Fibroblast of the conjunctiva (primary cell): ENCODE results near the gene NHERF1.

Source experiments
- DNase-seq: peaks from one replicate; pipeline ENCODE4 v3.0.0-alpha.2; 2010; ENCODE audit warnings: low read depth

NHERF1 gene

DNA sequence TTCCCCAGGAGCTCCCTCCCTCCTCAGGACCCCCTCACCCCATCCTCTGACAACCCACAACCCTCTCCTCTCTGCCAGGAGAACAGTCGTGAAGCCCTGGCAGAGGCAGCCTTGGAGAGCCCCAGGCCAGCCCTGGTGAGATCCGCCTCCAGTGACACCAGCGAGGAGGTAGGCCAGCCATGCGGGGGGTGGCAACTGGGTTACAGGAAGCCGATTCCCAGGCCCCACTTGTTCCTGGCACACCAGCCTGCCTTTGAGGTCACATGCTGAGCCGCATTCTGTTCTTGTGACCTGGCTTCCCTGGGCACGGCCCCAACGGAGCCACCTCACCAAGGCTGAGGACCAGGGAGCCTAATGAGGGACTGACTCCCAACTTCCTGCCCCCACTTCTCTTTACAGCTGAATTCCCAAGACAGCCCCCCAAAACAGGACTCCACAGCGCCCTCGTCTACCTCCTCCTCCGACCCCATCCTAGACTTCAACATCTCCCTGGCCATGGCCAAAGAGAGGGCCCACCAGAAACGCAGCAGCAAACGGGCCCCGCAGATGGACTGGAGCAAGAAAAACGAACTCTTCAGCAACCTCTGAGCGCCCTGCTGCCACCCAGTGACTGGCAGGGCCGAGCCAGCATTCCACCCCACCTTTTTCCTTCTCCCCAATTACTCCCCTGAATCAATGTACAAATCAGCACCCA lies 19.8 kb downstream of the NHERF1 start:
- DNase-seq: peak; percentile 23

DNA sequence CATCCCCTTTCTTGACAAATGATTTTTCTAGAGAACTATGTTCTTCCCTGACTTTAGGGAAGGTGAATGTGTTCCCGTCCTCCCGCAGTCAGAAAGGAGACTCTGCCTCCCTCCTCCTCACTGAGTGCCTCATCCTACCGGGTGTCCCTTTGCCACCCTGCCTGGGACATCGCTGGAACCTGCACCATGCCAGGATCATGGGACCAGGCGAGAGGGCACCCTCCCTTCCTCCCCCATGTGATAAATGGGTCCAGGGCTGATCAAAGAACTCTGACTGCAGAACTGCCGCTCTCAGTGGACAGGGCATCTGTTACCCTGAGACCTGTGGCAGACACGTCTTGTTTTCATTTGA lies 20.3 kb downstream of the NHERF1 start:
- DNase-seq: no peak

DNA sequence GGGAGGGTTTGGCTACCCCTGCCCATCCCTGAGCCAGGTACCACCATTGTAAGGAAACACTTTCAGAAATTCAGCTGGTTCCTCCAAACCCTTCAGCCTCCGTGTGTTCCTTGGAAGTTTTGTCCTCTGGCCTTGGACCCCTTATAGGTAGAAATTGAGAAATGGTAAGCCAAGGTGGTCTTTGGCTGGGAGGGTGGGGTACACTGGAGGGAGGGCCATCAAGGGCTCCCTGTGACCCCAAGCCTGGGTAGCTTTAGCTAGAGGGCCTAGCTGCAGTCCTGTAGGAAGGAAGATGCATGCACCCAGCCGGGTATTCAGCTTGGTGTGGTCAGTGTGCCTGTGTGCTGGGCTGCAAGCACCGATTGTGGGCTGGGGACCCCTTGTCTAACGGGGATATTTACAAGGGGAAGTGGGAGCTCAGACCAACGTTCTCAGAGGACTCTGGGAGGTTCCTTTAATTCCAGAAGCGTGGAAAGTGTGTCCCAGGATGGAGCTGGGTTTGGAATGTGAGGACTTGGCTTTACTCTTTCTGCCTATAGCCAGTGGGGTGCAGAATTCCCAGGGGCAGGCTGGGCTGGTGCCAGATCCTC lies 20.9 kb downstream of the NHERF1 start:
- DNase-seq: no peak

DNA sequence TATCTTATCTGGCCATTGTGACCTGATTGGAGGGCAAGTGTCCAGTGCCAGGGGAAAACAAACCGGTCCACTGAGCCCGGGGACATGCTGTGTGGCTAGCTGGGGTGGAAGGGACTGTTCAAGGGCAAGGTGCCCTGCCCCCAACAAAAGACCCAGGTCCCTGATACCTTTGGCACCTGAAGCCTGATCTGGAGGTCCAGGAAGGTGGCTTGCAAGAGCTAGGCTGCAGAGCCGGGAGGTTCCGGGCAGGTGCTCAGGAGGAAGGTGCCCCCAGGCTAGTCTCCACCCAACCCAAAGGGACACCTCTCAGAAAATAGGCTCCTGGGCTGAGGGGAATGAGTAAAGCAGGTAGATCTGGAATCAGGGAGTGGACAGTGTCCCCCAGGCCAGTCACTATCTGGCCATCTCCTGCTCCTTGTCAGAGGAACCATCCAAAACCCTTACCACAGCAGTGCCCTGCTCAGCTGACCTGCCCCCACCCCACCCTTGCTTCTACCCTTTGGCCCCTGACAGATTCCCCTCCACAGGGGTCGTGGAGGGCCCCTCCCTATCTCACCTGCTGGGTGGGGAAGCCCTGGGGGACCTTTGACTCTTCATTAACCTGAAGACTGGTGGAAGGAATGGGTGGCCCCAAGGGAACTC lies 21.5 kb downstream of the NHERF1 start:
- no peak for DNase-seq

DNA sequence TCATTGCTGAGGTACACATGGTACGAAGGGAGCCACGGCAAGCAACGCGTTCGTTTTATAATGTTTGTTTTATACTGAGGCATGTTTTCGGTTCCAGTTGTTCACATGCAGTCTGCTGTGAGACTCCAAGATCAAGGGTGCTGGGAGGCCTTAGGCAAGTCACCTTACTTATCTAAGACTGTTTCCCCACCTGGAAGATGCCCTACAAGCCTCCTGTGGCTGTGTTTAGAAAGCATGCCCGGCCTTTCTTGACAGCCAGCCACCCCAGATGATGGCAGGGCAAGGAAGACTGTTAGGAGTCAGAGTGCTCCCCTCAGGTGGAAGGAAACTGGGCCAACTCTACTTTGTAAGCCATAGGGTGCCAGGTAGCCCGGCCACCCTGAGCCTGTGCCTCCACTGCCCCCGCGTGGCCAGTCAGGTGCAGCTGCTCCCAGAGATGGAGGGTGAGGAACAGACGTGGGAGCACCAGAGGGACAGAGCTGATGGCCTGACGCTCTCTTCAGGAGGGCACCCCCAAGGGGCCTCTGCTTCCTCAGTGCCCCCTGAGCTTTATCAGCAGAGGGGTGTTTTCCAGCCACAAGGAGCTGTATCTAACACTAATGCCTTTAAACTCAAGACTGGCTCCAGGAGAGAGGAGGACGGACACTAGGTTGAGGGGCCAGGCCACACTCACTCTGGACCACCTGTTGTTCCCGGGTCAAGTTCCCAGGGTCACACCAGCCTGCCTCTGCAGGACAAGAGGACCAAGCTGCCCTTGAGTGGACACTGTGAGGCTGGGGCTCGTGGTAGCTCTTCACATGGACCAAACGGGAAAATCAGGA lies 22.3 kb downstream of the NHERF1 start:
- peak; percentile 18 for DNase-seq

DNA sequence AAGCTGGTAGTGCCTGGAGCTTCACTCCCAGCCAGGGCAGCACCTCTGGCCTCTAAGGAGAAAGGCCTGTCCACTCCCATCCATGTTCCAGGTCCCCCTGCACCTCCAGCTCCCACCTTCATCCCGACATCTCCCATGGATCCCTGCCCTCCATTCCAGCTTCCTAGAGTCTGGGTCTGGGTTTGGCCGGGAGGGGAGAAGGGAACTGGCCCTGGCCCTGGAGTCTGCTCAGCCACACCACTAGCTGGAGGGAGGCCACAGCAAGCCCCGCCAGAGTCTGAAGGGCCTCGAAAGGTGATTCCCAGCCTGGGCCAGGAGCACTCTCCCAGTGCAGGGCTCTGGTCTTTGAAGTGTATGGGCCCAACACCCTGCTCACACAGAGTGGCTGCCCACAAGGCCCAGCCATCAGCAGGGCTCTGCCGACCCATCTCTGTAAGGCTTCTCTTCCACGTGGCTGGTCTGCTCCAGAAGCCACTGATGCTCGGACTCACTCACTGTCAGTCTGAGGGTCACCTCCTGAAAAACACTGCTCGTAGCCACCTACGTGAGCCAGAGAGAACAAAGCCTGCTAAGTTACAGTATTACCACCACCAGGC lies 23.0 kb downstream of the NHERF1 start:
- no peak for DNase-seq

DNA sequence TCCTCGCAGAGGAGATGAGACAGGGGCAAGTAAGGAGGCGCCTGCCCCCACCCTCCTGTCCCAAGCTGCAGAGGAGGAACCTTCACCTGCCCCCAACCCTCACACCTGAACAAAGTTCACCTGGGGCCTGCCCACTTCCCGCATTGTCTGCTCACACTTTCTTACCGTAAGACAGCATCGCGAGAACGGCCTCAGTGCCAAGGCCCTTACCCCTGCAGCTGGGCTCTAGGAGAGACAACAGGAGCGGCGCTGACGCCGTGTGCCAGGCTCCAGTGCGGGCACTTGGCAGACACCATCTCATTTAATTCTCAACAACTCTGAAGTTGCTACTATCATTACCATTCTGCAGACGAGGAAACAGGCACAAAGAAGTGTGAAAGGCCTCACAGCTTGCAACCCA lies 23.6 kb downstream of the NHERF1 start:
- no peak for DNase-seq

DNA sequence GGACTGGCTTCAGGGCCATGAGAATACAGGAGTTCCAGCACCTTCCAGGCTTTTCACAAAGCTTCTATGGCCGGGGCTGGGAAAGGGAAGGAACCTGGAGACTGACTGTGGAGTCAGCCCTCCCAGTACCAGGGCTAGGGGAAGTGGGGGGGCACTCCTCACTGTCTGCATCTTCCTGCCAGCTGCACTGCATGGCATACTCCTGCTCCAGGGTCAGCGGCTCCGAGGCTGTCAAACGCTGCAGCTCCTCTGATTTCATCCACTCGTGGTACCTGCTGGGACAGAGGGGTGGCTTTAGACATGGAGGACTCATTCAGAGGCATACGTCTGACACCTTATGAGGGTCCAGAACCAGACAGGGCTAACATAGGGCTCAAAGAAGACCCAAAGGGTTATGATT lies 25.0 kb downstream of the NHERF1 start:
- DNase-seq: no peak

DNA sequence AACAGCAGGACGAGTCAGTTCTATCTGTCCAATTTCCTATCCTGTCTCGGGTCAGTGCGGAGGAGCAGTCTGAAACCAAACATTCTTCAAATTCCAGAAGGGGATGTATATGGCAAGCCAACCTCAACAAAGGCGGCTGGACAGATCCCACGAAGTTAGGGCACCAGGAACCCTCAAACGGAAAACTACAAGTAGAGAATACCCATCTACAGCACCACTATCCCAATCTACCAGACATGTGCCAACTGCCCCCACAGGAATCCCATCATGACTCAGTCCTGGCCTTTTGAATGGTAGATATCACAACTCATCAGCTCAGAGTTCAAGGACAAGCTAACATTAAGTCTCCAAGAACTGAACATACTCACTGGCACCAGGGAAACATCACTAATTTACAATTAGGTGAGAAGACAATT lies 25.5 kb downstream of the NHERF1 start:
- DNase-seq: no peak

DNA sequence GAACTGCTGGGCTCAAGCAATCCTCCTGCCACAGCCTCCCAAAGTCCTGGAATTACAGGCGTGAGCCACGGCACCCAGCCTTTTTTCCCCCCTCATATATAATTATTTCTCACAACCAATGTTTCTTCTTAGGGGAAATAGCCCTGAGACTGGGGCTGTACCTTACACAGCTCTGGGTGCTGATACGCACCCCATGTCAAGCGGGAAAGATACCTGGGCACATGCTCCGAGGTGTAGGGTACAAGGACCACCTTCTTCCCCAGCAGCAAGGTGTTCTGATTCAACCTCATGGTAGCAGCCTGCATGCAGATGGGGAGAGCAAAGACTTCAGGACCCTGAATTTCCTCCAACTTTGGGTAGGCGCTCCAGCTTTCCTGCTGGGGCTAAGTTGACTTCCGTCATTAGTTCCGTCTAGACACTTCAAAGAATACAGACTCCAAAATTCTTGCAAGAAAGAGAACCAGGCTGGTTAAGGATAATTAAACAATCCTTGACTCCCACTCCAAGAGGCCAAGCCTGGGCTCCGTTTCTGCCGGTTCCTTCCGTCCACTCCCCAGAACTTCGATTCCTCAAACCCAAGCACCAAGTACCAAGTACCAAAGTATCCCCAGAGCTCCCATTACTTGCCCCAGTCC lies 27.1 kb downstream of the NHERF1 start:
- DNase-seq: no peak

DNA sequence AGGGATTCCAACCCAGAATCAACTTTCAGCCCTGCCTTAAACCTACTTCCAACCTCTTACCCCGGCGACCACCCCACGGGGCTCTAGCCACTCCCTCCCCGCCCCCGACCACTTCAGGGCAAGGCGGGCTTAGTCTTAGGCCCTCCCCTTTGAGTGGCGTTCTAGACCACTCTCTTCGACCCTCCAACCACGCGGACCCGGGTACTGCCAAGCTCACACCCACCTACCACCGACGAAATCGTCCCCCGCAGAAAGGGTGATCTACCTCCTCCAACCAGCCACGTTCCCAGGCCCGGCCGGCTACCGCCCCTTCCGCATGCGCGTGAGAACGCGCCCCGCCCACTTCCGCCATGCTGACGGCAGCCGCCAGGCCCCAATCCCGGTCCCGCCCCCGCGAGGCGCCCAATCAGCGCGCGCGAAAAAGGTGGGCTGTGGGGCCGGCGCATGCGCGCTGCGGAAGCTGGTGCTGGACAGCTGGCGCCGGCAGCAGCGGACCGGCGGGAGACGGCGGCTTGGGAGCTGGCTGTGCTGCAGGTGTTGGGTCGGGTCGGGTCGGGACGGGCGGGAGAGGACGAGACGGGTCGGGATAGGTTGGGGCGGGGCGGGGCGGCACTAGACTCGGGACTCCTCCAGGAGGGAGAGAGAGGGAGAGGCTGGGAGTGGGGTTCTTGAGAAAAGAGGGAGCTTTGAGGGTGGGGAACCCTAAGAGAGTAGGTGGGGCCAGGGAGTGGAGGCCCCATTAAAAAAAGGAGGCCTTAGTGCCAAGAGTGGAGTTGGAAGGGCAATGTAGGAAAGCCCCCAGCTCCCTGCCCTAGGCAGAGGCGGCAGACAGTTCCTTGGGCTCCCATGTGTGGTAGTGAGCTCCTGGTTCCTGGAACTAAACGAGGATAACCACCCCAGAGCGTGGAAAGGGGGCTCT lies 27.9 kb downstream of the NHERF1 start, which contains the start of gene NAT9:
TSS of gene NAT9 (minus strand) at position 302 of the 919 bp plus-strand sequence. CDS start 647 bp downstream, outside the sequence.
- DNase-seq: peak; percentile 87

DNA sequence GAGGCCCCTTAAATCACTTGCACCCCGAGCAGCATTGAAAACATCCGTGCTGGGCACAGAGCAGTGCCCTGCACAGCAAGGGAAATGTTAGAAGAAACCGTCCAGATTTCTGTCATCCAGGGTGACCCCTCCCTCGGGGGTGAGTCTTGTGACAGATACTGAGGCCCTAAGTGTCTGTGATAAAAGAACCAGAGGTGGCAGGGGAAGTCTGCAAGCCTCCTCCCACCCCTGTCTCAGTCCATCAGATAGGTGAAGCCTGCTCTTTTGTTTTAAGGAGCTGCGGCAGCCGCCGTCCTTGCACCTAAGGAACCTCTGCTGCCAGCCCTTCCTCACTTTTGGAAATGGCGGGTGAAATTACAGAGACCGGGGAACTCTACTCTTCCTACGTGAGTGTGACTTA lies 28.6 kb downstream of the NHERF1 start:
- no peak for DNase-seq

DNA sequence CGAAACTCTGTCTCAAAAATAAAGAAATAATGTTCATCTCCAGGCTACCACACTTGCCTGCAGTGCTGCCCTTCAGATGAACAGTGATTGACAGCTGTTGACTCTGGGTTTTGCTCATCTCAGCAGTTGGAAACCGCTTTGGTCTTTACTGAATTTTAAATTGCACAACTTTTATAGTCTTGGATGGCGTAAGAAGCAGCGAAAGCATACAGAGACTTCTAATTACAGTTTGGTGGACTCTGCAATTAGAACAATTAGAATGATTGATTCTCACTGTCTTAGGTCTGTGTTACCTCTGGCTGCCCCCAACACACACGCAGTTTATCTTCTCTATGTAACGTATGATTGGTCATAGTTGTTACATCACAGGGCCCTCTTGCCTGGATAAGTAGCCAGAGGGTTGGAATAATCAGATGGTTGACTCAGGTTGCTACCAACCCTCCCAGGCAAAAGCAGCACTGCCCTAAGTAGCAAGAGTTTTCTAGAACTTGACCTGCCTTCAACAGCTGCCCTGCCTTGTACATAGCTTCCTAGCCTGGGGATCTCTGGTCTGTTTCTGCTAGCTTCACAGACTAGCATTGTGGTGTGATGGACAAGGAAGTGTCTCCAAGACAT lies 29.6 kb downstream of the NHERF1 start:
- no peak for DNase-seq

DNA sequence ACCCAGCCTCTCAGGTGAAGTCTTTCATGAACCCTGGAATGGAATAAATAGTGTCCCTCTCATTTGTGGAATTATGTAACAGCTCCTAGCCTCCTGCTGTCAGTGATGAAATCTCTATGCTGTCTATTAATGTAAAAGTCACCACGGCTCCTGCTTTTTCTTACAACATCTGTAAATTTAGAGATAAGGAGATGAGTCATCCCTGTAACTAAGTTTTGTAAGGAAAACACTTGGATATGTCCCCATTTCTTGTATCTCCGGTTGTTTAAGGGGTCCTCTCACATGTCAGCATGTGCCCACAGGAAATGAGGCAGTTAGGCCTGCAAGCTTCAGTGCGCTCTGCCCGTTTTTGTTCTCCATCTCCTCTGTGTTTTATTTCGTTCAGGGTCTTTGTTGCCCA lies 30.5 kb downstream of the NHERF1 start:
- DNase-seq: no peak

DNA sequence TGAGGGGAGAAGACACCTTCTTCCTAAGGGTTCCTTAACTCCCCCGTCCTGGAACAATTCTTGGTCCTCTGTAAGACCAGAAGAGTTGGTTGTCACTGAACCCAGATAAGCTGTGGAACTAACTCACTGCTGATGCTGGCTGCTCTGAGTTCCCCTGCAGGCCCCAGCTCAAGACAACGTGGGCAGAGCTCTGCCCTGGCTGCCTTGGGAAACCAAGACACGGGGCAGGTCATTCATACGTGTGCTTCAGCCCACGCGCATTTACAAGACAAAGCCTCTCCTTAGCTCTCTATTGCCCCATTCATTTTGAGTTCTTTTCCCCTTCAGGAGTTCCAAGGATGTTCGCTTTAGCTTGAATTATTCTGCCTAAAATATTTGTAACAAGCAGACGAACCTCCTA lies 31.1 kb downstream of the NHERF1 start:
- no peak for DNase-seq

DNA sequence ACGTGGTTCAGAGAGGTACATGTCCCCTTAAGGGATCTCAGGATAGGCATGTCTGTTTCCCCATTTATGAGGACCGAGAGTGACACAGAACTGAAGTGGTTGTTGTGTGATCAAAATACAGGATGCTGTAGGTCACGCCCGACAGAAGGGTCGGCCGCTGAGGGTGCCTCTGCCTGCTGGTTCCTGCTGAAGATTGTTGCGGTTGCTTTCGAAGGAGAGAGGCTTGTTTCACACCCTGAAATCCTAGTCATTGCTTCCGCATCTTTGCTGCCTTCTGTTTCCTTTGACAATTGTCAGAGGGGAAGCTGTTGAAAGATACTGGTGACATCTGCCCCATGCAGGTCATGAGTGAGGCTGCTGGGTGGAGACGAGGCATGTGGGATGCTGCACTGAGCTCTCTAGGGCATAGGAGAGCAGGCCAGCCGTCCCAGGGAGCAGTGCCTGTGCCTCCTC lies 31.5 kb downstream of the NHERF1 start:
- no peak for DNase-seq

DNA sequence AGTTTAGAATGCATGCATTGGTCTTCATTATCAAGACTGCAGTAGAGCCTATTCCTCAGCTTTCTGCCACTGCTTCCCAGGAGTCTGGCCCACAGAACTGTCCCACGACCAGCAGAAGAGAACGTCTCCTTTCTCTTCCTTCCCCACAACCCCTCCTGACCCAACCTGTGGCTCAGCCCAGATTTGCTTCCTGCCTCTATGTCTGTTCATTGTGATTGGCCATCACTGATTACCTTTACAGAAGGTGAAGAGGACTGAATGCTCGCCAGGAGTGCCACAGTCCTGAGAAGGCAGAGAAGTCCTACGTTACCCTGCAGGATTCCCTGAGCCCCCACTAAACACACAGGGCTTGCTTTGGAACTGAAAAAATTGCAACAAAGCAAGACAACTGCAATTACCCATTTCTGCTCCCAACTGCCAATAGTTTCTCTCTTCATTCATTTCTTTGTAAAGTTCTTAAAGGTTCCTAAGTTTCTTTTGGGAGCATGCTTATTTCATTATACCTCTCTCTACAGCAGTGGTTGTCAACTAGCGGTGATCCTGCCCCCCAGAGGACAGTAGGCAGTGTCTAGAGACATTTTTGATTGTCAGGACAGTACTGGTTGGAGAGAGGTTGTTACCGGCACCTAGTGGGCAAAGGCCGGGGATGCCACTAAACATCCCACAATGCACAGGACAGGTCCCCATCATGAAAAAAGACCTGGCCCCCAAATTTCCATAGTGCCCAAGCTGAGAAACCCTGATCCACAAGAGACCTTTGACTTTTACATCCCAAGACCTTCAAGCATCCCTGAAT lies 32.2 kb downstream of the NHERF1 start:
- DNase-seq: no peak

DNA sequence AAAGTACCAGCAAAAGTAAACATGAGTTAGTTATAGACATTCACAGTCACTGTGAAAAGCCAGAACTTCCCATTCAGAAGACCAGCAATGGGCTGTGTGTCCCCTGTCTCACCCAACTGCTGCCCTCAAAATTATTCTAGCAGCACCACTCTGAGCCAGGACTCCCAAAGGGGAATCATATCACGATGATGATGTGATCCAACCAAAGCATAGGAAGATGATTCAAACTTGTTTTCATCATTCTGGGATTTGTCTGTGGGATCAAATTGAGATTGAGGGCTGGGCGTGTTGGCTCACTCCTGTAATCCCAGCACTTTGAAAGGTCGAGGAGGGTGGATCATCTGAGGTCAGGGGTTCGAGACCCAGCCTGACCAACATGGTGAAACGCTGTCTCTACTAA lies 34.1 kb downstream of the NHERF1 start:
- DNase-seq: no peak

DNA sequence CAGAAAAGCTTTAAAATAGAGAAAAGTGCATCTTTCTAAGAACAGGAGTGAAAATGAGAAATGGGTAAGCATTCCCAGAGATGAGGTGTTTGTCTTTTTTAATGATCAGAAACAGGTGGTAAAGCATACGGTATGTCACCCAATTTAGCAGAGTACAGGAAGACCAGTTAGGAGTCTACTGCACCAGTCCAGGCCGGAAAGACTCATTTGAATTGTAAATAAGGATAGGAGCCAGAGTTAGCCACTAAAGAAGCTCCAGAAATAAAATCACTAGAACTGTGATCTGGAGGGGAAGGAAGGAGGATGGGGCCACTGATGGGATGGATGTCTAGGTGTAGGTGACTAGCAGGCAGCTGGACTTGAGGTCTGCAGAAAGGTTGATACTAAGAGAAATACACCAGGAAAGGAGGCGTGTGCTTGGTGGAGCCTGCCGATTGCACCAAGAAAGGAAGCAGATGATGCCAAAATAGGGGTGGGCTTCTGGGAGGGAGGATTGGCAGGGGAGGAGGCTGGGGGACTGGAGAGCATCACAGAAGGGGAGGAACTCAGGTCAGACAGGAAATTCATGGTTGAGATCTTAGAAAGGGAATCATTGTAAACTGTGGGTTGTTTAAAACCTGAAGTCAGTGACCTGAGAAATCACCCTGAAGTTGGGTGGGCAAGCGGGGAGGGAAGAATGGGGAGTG lies 35.8 kb downstream of the NHERF1 start:
- DNase-seq: no peak
